Stimulated activated naive B cell treated with anti-CD40 and anti-IgM and Interleukin-4, amounts not matched to agents 10 μg/mL and 1 μg/mL and 100 μg/mL, for 72 hours (primary cell): ENCODE results near the gene BNIP5.

Experiments used
- ATAC-seq, 2 donors: fragments of 150-1000 bp; cut with Tn5 transposase; replicated peaks; 2 replicates each; pipeline ENCODE4 v1.10.0; 2021; ENCODE audit warnings: moderate library complexity in 1 of 2
- DNase-seq: peaks from one replicate; pipeline ENCODE4 v3.0.0; 2021
- H3K27ac Mint-ChIP-seq: one replicate; pipeline ENCODE4 v1.8.0; 2022; ENCODE audit warnings: mild to moderate bottlenecking, mixed read lengths
- H3K27me3 Mint-ChIP-seq, 2 donors: one replicate each; pipeline ENCODE4 v1.8.0; 2022; ENCODE audit warnings: mixed read lengths in 2 of 2
- H3K36me3 Mint-ChIP-seq, 2 donors: one replicate each; pipeline ENCODE4 v1.8.0; 2022; ENCODE audit warnings: mixed read lengths in 2 of 2, mild to moderate bottlenecking in 1 of 2
- H3K4me1 Mint-ChIP-seq, 2 donors: one replicate each; pipeline ENCODE4 v1.8.0; 2022; ENCODE audit warnings: mixed read lengths in 2 of 2, mild to moderate bottlenecking in 1 of 2
- H3K4me3 Mint-ChIP-seq, 2 donors: one replicate each; pipeline ENCODE4 v1.8.0; 2022; ENCODE audit warnings: mild to moderate bottlenecking in 2 of 2, mixed read lengths in 2 of 2, moderate library complexity in 1 of 2
- H3K9me3 Mint-ChIP-seq, 2 donors: one replicate each; pipeline ENCODE4 v1.8.0; 2022; ENCODE audit warnings: mixed read lengths in 2 of 2, mild to moderate bottlenecking in 1 of 2

Gene BNIP5

GRCh38 chr6:36273802-36274514 is 62.7 kb downstream of the BNIP5 start:
- no peaks in the 10 kb centered on the region for H3K4me1 Mint-ChIP-seq
- no peaks in the 10 kb centered on the region for H3K36me3 Mint-ChIP-seq
- H3K4me3 Mint-ChIP-seq, result no peak overlapping the region
- DNase-seq (no peak), ATAC-seq (no peak)
- no peak overlapping the region for H3K27ac Mint-ChIP-seq
- no peaks in the 10 kb centered on the region for H3K9me3 Mint-ChIP-seq
- H3K27me3 Mint-ChIP-seq, result peaks cover 19 to 46% of the 10 kb centered on the region in 2 donors

- no peaks in the 10 kb centered on the region for H3K9me3 Mint-ChIP-seq
- DNase-seq, result no peak
- H3K36me3 Mint-ChIP-seq, result no peaks in the 10 kb centered on the region
- no peak overlapping the region for H3K27ac Mint-ChIP-seq
- H3K27me3 Mint-ChIP-seq, result peaks cover 20 to 39% of the 10 kb centered on the region in 2 donors
- ATAC-seq, result no peak
- H3K4me1 Mint-ChIP-seq, result no peaks in the 10 kb centered on the region
- H3K4me3 Mint-ChIP-seq, result no peak overlapping the region
Measured at GRCh38 chr6:36273067-36273466, 63.6 kb downstream of the BNIP5 start.

- H3K4me1 Mint-ChIP-seq, result no peaks in the 10 kb centered on the region
- DNase-seq, result no peak
- no peak for ATAC-seq
- peaks cover 16 to 39% of the 10 kb centered on the region in 2 donors for H3K27me3 Mint-ChIP-seq
- H3K9me3 Mint-ChIP-seq, result no peaks in the 10 kb centered on the region
- no peak overlapping the region for H3K4me3 Mint-ChIP-seq
- no peaks in the 10 kb centered on the region for H3K36me3 Mint-ChIP-seq
- no peak overlapping the region for H3K27ac Mint-ChIP-seq
Measured at GRCh38 chr6:36272234-36272633, 64.5 kb downstream of the BNIP5 start.

GRCh38 chr6:36269834-36270705 is 66.6 kb downstream of the BNIP5 start, which contains the start of gene PNPLA1:
PNPLA1 (plus strand) TSS chr6:36270060; CDS start chr6:36270460, 400 bp downstream.
- peaks cover 11 to 34% of the 10 kb centered on the region in 2 donors for H3K27me3 Mint-ChIP-seq
- ATAC-seq, result no peak
- no peak within 1 kb of the TSS for H3K27ac Mint-ChIP-seq
- H3K4me3 Mint-ChIP-seq, result no peak within 1 kb of the TSS
- DNase-seq, result no peak
- H3K4me1 Mint-ChIP-seq, result no peaks in the 10 kb centered on the region
- H3K9me3 Mint-ChIP-seq, result peaks cover 0 to 1% of the 10 kb centered on the region in 2 donors
- no peaks in the 10 kb centered on the region for H3K36me3 Mint-ChIP-seq

- DNase-seq, result no peak
- no peak overlapping the region for H3K27ac Mint-ChIP-seq
Measured at GRCh38 chr6:36268478-36269275, 68.0 kb downstream of the BNIP5 start.

GRCh38 chr6:36267731-36268477 is 68.8 kb downstream of the BNIP5 start:
- Mint-ChIP-seq H3K27ac (no peak overlapping the region), H3K4me1 (no peaks in the 10 kb centered on the region)
- ATAC-seq, result no peak

More at GRCh38 chr6:36268478-36269275, 68.0 kb downstream of the BNIP5 start:
- H3K36me3 Mint-ChIP-seq, result no peaks in the 10 kb centered on the region
- H3K9me3 Mint-ChIP-seq, result peaks cover 0 to 1% of the 10 kb centered on the region in 2 donors
- H3K4me1 Mint-ChIP-seq, result no peaks in the 10 kb centered on the region
- H3K27me3 Mint-ChIP-seq, result peaks cover 16 to 32% of the 10 kb centered on the region in 2 donors
- no peak for ATAC-seq
- H3K4me3 Mint-ChIP-seq, result no peak overlapping the region

GRCh38 chr6:36266913-36267644 is 69.6 kb downstream of the BNIP5 start:
- Mint-ChIP-seq H3K36me3 (no peaks in the 10 kb centered on the region), H3K27me3 (peaks cover 19 to 21% of the 10 kb centered on the region in 2 donors), H3K4me1 (no peaks in the 10 kb centered on the region), H3K4me3 (no peak overlapping the region), H3K9me3 (peaks cover 0 to 1% of the 10 kb centered on the region in 2 donors), H3K27ac (no peak overlapping the region)
- no peak for DNase-seq
- no peak for ATAC-seq

More at GRCh38 chr6:36267731-36268477, 68.8 kb downstream of the BNIP5 start:
- peaks cover 13 to 27% of the 10 kb centered on the region in 2 donors for H3K27me3 Mint-ChIP-seq
- H3K4me3 Mint-ChIP-seq, result no peak overlapping the region
- peaks cover 0 to 1% of the 10 kb centered on the region in 2 donors for H3K9me3 Mint-ChIP-seq
- DNase-seq, result no peak
- H3K36me3 Mint-ChIP-seq, result no peaks in the 10 kb centered on the region
